ENCODE measurements around the gene GMDS. TPM values are rescaled to one million over a fixed set of nuclear protein-coding genes. Genes with fewer than 3 reads are reported as not detected.

GMDS gene
- polyA plus RNA-seq, 1 donor (not counting 4 experiments of a cell fraction or from before 2014, with no cell fraction given): 22.1 TPM

DNA sequence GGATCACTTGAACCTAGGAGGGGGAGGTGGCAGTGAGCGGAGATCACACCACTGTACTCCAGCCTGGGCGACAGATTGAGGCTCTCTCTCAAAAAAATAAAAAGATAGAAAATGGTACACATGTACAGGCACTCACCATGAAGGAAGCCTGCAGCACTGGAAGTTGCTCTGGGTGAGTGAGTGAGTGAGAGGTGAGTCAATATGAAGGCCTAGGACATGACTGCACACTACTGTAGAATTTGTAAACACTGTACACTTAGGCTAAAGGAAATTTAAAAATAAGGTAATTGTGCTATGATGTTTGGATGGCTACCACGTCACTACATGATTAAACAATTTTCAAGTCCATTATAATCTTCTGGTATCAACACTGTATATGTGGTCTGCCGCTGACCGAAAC is 419.5 kb downstream of the GMDS start:
- Histone ChIP-seq H3K4me3 (ENCODE audit: control insufficient read depth in 2 of 3, extremely low read depth in 1 of 3, insufficient read depth in 2 of 3, low read depth in 1 of 3, low read length in 3 of 3) (no peak overlapping the region), H3K9me3 (ENCODE audit: control insufficient read depth, low read depth, low read length) (no peaks in the 10 kb centered on the region), H3K4me2 (ENCODE audit: control insufficient read depth, extremely low read depth, insufficient read depth, low read depth, low read length) (no peak overlapping the region), H2AFZ (ENCODE audit: control insufficient read depth, low read length) (no peak overlapping the region), H3K27me3 (ENCODE audit: control insufficient read depth, extremely low read depth, insufficient read depth, low read length) (no peaks in the 10 kb centered on the region), H3K79me2 (ENCODE audit: control insufficient read depth, insufficient read depth, low read length) (no peaks in the 10 kb centered on the region), H3K36me3 (ENCODE audit: control insufficient read depth in 2 of 2, extremely low read depth in 1 of 2, insufficient read depth in 2 of 2, low read length in 2 of 2) (no peaks in the 10 kb centered on the region), H3K9me1 (ENCODE audit: control insufficient read depth, extremely low read depth, insufficient read depth, low read length) (no peaks in the 10 kb centered on the region), H3K27ac (ENCODE audit: control insufficient read depth, insufficient read depth, low read length) (no peak overlapping the region), H3K4me1 (ENCODE audit: control insufficient read depth, extremely low read depth, insufficient read depth, low read length) (no peaks in the 10 kb centered on the region), H3K9ac (ENCODE audit: control insufficient read depth, extremely low read depth, insufficient read depth, low read length) (no peak overlapping the region), H4K20me1 (ENCODE audit: control insufficient read depth, extremely low read depth, insufficient read depth, low read length) (no peaks in the 10 kb centered on the region)
- FAIRE-seq (no peak), DNase-seq (ENCODE audit: low read depth, low spot score) (no peak)
- TF ChIP-seq EZH2 (IDR thresholded peaks at IDR 0.05; ENCODE audit: low read length): no peak
- TF ChIP-seq, protein P1, sequence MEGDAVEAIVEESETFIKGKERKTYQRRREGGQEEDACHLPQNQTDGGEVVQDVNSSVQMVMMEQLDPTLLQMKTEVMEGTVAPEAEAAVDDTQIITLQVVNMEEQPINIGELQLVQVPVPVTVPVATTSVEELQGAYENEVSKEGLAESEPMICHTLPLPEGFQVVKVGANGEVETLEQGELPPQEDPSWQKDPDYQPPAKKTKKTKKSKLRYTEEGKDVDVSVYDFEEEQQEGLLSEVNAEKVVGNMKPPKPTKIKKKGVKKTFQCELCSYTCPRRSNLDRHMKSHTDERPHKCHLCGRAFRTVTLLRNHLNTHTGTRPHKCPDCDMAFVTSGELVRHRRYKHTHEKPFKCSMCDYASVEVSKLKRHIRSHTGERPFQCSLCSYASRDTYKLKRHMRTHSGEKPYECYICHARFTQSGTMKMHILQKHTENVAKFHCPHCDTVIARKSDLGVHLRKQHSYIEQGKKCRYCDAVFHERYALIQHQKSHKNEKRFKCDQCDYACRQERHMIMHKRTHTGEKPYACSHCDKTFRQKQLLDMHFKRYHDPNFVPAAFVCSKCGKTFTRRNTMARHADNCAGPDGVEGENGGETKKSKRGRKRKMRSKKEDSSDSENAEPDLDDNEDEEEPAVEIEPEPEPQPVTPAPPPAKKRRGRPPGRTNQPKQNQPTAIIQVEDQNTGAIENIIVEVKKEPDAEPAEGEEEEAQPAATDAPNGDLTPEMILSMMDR (optimal IDR thresholded peaks at IDR 0.05 in 1 of 3, IDR thresholded peaks at IDR 0.05 in 1 of 3, conservative IDR thresholded peaks at IDR 0.05 in 1 of 3; ENCODE audit: extremely low read depth in 1 of 3, insufficient read depth in 2 of 3, low read length in 3 of 3): no peak
- dilution Hi-C loops (cut with MboI; ENCODE audit: extremely low pct_ligation_motif_present, low sequenced_read_pairs): no loop called here

DNA sequence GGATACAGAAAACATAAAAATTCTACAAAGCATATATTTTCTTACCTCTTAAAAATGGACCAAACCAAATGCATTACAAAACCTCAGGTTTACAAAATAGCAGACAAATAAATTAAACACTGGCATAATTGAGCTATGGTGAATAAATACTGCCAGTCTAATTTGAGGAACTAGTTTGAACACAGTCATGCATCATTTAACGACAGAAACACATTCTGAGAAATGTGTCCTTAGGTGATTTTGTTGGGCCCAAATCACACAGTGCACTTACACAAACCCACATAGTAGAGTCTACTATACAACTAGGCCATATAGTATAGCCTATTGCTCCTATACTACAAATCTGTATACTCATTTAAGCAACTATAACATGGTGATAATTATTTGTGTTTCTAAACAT is 420.1 kb downstream of the GMDS start:
- H3K79me2 ChIP-seq (ENCODE audit: control insufficient read depth, insufficient read depth, low read length): no peaks in the 10 kb centered on the region
- no peaks in the 10 kb centered on the region for H3K36me3 ChIP-seq (ENCODE audit: control insufficient read depth in 2 of 2, extremely low read depth in 1 of 2, insufficient read depth in 2 of 2, low read length in 2 of 2)
- H3K4me3 ChIP-seq (ENCODE audit: control insufficient read depth in 2 of 3, extremely low read depth in 1 of 3, insufficient read depth in 2 of 3, low read depth in 1 of 3, low read length in 3 of 3): no peak overlapping the region
- H3K9ac ChIP-seq (ENCODE audit: control insufficient read depth, extremely low read depth, insufficient read depth, low read length): no peak overlapping the region
- H3K9me3 ChIP-seq (ENCODE audit: control insufficient read depth, low read depth, low read length): no peaks in the 10 kb centered on the region
- TF ChIP-seq EZH2 (IDR thresholded peaks at IDR 0.05; ENCODE audit: low read length): no peak
- TF ChIP-seq, protein P1 (optimal IDR thresholded peaks at IDR 0.05 in 1 of 3, IDR thresholded peaks at IDR 0.05 in 1 of 3, conservative IDR thresholded peaks at IDR 0.05 in 1 of 3; ENCODE audit: extremely low read depth in 1 of 3, insufficient read depth in 2 of 3, low read length in 3 of 3): no peak
- no peaks in the 10 kb centered on the region for H3K4me1 ChIP-seq (ENCODE audit: control insufficient read depth, extremely low read depth, insufficient read depth, low read length)
- no peak overlapping the region for H2AFZ ChIP-seq (ENCODE audit: control insufficient read depth, low read length)
- H3K27me3 ChIP-seq (ENCODE audit: control insufficient read depth, extremely low read depth, insufficient read depth, low read length): no peaks in the 10 kb centered on the region
- no peak overlapping the region for H3K4me2 ChIP-seq (ENCODE audit: control insufficient read depth, extremely low read depth, insufficient read depth, low read depth, low read length)
- H4K20me1 ChIP-seq (ENCODE audit: control insufficient read depth, extremely low read depth, insufficient read depth, low read length): no peaks in the 10 kb centered on the region
- FAIRE-seq (no peak), DNase-seq (ENCODE audit: low read depth, low spot score) (no peak)
- H3K9me1 ChIP-seq (ENCODE audit: control insufficient read depth, extremely low read depth, insufficient read depth, low read length): no peaks in the 10 kb centered on the region
- dilution Hi-C loops (cut with MboI; ENCODE audit: extremely low pct_ligation_motif_present, low sequenced_read_pairs): no loop called here
- H3K27ac ChIP-seq (ENCODE audit: control insufficient read depth, insufficient read depth, low read length): no peak overlapping the region

All from keratinocyte (primary cell).